ENCODE data around the gene SDR9C7.

DNA sequence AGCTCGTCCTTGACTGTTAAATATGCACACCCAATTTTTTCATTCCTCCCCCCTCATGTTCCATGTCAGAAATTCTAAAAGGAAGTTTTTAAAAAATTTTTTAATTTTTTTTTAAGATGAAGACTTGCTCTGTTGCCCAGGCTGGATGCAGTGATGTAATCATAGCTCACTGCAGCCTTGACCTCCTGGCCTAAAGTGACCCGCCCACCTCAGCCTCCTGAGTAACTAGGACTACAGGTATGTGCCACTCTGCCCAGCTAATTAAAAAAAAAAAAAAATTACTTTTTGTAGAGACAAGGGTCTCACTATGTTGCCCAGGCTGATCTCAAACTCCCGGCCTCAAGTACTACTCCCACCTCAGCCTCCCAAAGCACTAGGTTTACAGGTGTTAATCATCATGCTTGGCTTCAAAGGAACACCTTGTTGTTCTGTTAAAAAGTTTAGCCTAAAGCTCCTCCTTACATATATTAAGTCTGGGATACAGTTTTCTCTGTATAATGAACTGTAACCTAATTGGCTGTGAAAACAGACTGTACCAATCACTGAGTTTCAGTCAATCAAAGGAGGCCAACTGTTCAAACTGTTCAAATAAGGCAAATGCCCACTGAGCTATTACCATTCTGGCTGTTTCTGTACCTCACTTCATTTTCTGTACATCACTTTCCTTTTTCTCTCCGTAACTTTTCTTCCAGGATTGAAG lies 17.8 kb downstream of the SDR9C7 start:
- TF ChIP-seq, protein P1, sequence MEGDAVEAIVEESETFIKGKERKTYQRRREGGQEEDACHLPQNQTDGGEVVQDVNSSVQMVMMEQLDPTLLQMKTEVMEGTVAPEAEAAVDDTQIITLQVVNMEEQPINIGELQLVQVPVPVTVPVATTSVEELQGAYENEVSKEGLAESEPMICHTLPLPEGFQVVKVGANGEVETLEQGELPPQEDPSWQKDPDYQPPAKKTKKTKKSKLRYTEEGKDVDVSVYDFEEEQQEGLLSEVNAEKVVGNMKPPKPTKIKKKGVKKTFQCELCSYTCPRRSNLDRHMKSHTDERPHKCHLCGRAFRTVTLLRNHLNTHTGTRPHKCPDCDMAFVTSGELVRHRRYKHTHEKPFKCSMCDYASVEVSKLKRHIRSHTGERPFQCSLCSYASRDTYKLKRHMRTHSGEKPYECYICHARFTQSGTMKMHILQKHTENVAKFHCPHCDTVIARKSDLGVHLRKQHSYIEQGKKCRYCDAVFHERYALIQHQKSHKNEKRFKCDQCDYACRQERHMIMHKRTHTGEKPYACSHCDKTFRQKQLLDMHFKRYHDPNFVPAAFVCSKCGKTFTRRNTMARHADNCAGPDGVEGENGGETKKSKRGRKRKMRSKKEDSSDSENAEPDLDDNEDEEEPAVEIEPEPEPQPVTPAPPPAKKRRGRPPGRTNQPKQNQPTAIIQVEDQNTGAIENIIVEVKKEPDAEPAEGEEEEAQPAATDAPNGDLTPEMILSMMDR (conservative IDR thresholded peaks at IDR 0.05; ENCODE audit: low read length), result no peak
- TF ChIP-seq EZH2phosphoT487 (IDR thresholded peaks at IDR 0.05; ENCODE audit: borderline replicate concordance, low read depth, low read length), result no peak

Measured in OCI-LY7 (cell line).